Effector CD8-positive, alpha-beta T cell (primary cell): ENCODE measurements around the gene STX8.

ENCODE experiments used
- DNase-seq: peaks from one replicate; lab custom pipeline; 2025; lab: John Stamatoyannopoulos, UW

Gene STX8

DNA sequence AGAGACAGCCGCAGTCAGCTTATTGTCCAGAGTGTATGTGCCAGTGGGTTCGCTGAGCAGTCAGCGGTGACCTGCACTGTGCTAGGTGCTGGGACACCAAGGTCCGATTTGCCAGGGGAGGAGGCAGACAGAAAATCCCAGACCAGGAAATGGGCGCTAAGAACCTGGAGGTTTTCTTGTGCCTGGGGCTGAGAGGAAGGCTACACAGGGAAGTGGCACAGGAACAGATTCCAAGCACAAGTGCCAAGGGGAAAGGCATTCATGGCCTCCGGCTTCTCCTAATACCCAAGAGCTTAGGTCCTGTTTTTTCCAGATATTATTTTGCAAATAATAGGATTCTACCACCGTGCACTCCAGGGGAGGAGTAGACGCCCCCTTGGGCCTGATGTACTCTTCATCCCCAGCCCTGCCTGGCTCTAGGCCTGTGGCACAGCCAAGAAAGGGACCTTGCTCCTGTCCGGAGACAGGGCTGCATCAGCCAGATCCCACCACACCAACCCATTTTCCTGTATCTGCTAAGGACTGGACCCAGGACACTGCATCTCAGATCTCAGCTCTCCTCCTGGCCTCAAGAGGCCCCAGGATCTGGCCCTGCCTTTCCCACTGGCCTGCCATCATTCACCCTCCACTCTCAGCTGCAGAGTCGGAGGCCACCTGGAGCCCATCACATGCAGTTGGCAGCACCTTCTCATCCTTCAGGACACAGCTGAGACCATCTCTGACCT is 367.1 kb downstream of the STX8 start:
- no peak for DNase-seq

DNA sequence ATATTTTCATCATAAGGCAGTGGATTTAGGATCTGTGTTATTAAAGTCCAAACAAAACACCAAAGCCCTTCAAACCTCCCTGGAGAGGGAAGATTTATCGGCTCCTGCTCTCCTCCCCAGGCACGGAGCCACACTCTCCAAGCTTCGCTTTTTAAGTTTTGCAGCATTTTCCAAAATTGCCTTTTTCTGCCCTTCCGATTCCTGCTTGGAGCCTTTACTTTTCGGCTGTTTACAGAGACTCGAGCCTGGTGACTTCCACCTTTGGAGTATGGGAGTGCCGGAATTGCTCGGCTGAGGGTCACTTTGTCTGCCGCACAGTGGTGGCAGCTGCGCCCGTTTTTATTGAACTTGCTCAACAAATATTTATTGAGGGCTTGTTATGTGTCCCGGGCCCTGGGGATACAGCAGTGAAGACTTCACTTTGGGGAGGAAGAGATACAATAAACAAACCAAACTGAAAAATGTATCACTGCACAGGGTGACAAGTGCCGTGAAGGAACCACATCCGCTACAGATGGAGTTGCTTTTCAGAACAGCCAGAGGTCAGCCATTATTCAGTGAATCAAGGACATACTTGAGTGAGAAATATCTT is 368.8 kb downstream of the STX8 start:
- DNase-seq: no peak

DNA sequence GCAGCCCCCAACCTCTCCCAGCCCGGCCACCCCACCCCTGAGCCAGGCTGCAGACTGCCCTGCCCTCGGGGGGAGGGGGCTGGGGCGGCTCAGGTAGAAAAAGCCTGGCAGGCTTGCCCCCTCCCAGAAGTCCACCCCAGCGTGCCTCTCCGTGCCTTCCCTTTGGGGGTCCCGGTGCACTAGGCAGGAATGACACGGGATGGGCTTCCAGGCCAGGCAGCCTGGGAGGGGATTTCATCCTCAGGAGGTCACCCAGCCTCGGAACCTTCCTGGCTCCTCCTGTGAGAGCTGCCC is 369.3 kb downstream of the STX8 start:
- no peak for DNase-seq

DNA sequence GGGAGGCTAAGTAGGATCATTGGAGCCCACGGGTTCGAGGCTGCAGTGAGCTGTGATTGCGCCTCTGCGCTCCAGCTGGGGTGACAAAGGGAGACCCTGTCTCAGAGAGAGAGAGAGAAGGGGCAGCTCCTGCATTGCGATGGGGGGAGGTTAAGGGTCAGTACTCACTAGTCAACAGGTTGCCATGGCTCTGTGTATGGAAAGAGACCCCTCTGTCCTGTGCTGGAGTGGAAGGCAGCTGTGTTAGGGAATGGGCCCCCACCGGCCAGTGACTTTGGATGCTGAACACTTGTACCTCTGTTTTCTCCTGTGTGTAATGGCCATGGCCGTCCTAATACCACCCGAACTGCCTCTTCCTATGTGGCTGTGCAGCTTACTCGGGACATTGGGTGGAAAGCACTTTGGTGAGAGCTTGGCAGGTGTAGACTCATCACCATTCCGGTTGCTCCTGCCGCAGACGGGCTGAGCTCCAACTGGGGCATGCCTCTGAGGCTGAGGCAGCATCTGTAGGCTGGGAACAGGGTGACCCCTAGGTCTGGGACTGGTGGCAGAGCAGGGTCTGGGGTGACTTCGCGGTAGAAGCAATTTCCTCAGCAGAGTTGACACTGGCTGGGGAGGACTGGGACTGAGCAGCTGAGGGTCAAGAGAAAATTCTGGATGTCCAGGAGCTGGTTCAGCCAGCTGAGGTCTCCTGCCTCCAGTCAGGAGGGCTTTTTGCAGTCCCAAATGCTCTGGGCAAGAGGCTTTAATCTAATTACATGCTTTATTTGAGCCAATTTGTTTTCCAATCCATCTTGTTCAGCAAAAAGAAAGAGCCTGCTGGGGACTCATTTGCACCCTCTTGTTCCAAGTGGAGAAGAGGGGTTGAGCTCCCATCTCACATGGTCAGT is 369.9 kb downstream of the STX8 start:
- DNase-seq: no peak

DNA sequence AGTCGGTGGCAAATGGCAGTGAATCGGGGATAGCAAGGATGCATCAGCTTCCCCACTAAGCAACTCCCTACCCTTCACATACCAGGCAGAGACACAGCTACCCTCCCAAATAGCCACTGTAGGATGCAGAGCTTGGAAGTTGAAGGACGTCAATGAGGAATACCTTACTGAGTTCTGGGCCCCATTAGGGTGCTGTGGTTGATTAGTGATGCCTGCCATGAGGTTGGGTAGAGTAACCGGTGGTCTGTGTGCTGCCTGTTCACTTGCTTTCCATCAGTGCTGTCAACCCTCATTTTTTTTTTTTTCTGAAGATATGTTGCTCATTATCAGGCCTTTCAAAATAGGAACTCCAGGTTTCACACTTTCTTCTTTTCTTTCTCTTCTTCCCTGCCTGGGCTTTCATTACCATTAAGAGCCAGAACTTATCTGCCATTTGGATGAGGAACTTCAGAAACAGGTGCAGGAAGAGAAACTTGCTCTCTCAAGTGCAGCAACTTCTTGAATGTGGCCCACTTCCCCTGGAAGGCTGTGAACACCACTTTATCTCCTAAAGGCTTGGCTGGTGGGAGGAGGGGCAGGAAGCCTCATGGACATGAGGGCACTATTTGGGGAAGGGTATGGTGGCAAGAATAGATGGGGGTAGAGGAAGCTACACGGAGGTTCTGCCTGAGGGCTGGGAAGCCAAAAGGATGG is 370.8 kb downstream of the STX8 start:
- no peak for DNase-seq

DNA sequence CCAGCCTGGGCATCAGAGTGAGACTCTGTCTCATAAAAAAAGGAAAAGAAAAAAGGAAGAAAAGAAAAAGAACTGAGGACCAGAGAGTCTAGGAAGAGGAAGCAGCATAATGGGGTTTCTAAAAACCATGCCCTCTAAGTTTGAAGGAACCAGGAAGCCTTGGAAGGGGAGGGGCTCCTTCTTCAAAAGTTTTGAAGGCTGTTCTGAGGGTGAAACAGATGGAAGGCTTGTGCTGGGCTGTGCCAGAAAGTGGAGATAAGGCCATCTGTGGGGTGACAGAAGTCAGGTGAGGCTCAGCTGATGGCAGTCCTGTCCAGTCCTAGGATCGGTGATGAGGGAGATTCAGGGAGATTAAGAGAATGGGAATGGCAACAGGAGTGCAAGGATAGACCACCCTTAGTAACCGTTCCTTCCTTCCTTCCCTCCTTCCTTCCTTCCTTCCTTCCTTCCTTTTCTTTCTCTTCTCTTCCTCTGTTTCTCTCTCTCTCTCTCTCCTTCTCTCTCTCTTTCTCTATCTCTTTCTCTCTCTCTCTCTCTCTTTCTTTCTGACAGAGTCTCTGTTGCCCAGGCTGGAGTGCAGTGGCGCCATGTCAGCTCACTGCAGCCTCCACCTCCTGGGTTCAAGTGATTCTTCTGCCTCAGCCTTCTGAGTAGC is 371.7 kb downstream of the STX8 start:
- no peak for DNase-seq

DNA sequence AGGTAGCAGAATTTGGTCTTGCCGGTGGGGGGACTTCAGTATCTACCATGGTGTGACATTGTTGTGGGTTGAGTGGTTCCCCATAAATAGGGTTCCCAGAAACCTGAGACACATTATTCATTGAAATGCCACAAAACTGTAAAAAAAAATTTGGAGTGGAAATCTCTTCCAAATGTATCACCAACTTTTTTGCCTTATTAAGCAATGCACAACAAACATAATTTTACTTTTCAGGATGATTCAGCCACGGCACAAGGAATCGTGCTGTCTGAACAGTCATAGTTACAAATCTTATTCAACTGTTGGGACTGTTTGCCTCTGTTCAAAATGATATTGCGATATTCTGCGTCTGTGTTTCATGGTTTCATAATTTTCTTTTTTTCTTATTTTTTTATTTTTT is 373.1 kb downstream of the STX8 start:
- no peak for DNase-seq

DNA sequence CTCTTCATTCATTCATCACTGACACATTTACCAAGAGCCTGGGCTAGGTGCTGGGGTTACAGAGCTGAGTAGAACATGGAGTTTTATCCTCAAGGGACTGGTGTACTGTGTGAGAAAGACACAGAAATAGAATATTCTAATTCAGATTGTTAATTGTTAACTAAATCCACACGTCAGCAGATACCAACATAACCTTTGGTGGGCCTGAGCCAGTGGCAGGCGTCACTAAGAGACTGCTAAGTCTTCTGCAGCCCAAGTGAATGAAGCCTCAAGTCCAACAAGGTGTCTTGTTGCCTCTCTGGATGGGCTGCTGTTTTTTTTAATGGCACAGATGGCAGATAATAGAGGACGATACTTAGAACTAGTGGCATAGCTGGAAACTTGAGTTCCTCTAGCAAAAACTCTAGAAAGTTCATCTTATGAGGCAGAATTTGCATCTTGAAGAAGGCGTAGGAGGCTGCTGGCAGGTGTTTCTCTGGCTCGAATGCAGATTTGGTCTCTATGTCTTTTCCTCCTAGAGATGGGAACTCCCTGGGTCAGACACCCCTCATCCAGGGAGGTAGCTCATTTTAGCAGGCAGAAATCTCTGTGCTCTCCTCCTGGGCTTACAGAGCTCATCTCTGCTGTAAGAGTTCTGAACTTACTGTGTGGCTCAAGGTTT is 374.8 kb downstream of the STX8 start:
- DNase-seq: no peak
